Measurements from ENCODE around the gene SYP. TPM values are rescaled to one million over a fixed set of nuclear protein-coding genes. Genes with fewer than 3 reads are reported as not detected.

The SYP gene
- total RNA-seq, 1 experiment from 2014 or later: 0.44 TPM

DNA sequence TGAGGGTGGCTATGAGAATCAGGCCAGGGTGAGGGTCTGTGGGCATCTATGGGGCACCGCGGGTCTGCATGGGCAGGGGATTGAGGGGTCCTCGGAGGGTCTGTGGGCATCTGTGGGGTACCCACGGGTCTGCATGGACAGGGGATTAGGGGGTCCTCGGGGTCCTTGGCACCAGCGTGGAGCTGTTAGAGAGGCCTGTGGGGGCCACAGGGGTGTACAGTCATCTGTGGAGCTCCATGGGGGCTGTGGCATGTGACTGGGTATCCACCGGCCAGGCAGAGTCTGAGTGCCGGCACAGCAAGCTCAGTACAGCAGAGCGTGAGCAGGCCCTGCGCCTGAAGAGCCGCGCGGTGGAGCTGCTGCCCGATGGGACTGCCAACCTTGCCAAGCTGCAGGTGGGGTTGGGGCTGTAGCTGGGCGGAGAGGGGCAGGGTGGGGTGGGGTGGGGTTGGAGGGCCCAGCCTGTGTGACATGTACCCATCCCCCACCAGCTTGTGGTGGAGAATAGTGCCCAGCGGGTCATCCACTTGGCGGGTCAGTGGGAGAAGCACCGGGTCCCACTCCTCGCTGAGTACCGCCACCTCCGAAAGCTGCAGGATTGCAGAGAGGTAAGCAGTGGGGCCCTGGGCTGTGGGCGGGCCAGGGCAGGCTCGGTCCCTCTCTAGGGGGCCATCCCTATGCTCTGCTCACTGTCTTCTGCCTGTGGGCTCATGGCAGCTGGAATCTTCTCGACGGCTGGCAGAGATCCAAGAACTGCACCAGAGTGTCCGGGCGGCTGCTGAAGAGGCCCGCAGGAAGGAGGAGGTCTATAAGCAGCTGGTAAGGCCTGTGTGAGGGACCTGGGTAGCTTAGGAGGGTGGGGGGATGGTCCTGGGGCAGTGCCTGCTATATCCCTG, 48.2 kb upstream of the SYP start:
- Histone ChIP-seq H3K36me3 (ENCODE audit: low read depth) (no peaks in the 10 kb centered on the region), H3K4me2 (no peak overlapping the region), H3K4me3 (no peak overlapping the region), H3K4me1 (replicated peaks; ENCODE audit: insufficient read depth) (no peaks in the 10 kb centered on the region), H3F3A (ENCODE audit: insufficient read depth, low read depth) (no peaks in the 10 kb centered on the region), H2AFZ (no peak overlapping the region), H4K20me1 (ENCODE audit: insufficient read depth) (no peaks in the 10 kb centered on the region), H3K27me3 (ENCODE audit: insufficient read depth, low read depth) (no peaks in the 10 kb centered on the region), H3K9me3 (ENCODE audit: insufficient read depth, low read depth) (no peaks in the 10 kb centered on the region), H3K9me2 (ENCODE audit: insufficient read depth) (no peaks in the 10 kb centered on the region), H3K79me2 (ENCODE audit: low read depth) (no peaks in the 10 kb centered on the region), H3K27ac (no peak overlapping the region)
- TF ChIP-seq, protein P1, sequence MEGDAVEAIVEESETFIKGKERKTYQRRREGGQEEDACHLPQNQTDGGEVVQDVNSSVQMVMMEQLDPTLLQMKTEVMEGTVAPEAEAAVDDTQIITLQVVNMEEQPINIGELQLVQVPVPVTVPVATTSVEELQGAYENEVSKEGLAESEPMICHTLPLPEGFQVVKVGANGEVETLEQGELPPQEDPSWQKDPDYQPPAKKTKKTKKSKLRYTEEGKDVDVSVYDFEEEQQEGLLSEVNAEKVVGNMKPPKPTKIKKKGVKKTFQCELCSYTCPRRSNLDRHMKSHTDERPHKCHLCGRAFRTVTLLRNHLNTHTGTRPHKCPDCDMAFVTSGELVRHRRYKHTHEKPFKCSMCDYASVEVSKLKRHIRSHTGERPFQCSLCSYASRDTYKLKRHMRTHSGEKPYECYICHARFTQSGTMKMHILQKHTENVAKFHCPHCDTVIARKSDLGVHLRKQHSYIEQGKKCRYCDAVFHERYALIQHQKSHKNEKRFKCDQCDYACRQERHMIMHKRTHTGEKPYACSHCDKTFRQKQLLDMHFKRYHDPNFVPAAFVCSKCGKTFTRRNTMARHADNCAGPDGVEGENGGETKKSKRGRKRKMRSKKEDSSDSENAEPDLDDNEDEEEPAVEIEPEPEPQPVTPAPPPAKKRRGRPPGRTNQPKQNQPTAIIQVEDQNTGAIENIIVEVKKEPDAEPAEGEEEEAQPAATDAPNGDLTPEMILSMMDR (conservative IDR thresholded peaks at IDR 0.05): no peak
- no peak for TF ChIP-seq EZH2 (IDR thresholded peaks at IDR 0.05; ENCODE audit: low read depth)
- BruUV-seq (replicated peaks): no TSS peak
- intact Hi-C loops (cut with micrococcal nuclease; ENCODE audit: unreplicated experiment): no loop called here
- ChIA-PET POLR2A (ENCODE audit: unreplicated experiment) (no interaction called here), CTCF (interaction anchor here (0.7 kb wide), 1 partner anchor 10 kb away, joined by 7 read pairs; no protein-coding TSS in a partner anchor)
- no peak for DNase-seq

DNA sequence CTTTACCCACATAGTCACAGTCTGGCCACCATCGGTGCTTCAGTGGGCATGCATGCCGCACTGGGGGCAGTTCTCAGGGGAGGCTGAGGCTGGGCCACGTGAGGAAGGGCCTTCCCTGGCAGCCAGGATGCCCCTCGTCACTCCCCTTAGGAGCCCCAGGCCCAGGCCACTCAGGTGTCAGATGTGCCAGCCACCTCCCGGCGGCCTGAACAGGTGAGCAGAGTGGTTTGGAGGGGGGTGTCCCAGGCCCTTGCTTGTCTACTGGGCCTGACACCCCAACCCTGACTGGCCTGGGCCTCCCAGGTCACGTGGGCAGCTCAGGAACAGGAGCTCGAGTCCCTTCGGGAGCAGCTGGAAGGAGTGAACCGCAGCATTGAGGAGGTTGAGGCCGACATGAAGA, 47.4 kb upstream of the SYP start:
- no peak for DNase-seq
- Histone ChIP-seq H3K4me2 (no peak overlapping the region), H3K27ac (no peak overlapping the region), H3K36me3 (ENCODE audit: low read depth) (no peaks in the 10 kb centered on the region), H3F3A (ENCODE audit: insufficient read depth, low read depth) (no peaks in the 10 kb centered on the region), H3K4me1 (replicated peaks; ENCODE audit: insufficient read depth) (no peaks in the 10 kb centered on the region), H2AFZ (no peak overlapping the region), H3K27me3 (ENCODE audit: insufficient read depth, low read depth) (no peaks in the 10 kb centered on the region), H3K79me2 (ENCODE audit: low read depth) (no peaks in the 10 kb centered on the region), H3K9me3 (ENCODE audit: insufficient read depth, low read depth) (no peaks in the 10 kb centered on the region), H3K4me3 (no peak overlapping the region), H4K20me1 (ENCODE audit: insufficient read depth) (no peaks in the 10 kb centered on the region), H3K9me2 (ENCODE audit: insufficient read depth) (no peaks in the 10 kb centered on the region)
- ChIA-PET CTCF (no interaction called here), POLR2A (ENCODE audit: unreplicated experiment) (no interaction called here)
- no TSS peak for BruUV-seq (replicated peaks)
- TF ChIP-seq EZH2 (IDR thresholded peaks at IDR 0.05; ENCODE audit: low read depth): no peak
- TF ChIP-seq, protein P1 (conservative IDR thresholded peaks at IDR 0.05): no peak
- intact Hi-C loops (cut with micrococcal nuclease; ENCODE audit: unreplicated experiment): no loop called here

DNA sequence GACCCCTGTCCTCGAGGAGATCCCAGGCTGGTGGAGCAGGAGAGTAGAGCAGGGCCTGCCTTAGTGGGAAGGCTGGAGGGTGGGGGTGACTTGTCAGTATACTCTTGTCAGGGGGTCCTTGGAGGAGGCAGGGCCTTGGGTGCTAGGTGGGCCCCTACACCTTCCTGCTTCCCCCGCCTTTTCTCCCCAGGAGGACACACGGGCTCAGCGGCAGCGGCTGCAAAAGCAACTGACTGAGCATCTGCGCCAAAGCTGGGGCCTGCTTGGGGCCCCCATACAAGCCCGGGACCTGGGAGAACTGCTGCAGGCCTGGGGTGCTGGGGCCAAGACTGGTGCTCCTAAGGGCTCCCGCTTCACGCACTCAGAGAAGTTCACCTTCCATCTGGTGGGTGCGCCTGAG, 46.5 kb upstream of the SYP start:
- no TSS peak for BruUV-seq (replicated peaks)
- DNase-seq: no peak
- POLR2A ChIA-PET (ENCODE audit: unreplicated experiment): no interaction called here
- TF ChIP-seq, protein P1 (conservative IDR thresholded peaks at IDR 0.05): no peak
- no peak for TF ChIP-seq EZH2 (IDR thresholded peaks at IDR 0.05; ENCODE audit: low read depth)
- no peak overlapping the region for H3K4me2 ChIP-seq
- no peaks in the 10 kb centered on the region for H3K4me1 ChIP-seq (replicated peaks; ENCODE audit: insufficient read depth)
- no peaks in the 10 kb centered on the region for H3K36me3 ChIP-seq (ENCODE audit: low read depth)
- no peaks in the 10 kb centered on the region for H3K27me3 ChIP-seq (ENCODE audit: insufficient read depth, low read depth)
- H3K9me3 ChIP-seq (ENCODE audit: insufficient read depth, low read depth): no peaks in the 10 kb centered on the region
- no peak overlapping the region for H3K27ac ChIP-seq
- CTCF ChIA-PET: no interaction called here
- intact Hi-C loops (cut with micrococcal nuclease; ENCODE audit: unreplicated experiment): no loop called here
- no peak overlapping the region for H2AFZ ChIP-seq
- H4K20me1 ChIP-seq (ENCODE audit: insufficient read depth): no peaks in the 10 kb centered on the region
- no peak overlapping the region for H3K4me3 ChIP-seq
- H3K9me2 ChIP-seq (ENCODE audit: insufficient read depth): no peaks in the 10 kb centered on the region
- no peaks in the 10 kb centered on the region for H3F3A ChIP-seq (ENCODE audit: insufficient read depth, low read depth)
- H3K79me2 ChIP-seq (ENCODE audit: low read depth): no peaks in the 10 kb centered on the region
